ENCODE results near the gene SACM1L.

SACM1L gene

GRCh38 chr3:45794177-45794560 is 105.0 kb downstream of the SACM1L start:
- DNase-seq (ENCODE audit: low read depth, low spot score), result no peak
- in situ Hi-C loops (cut with HindIII; ENCODE audit: low sequenced_read_pairs), result no loop called here
- no peak for TF ChIP-seq CTCF (IDR thresholded peaks at IDR 0.05; ENCODE audit: low read depth, low read length)
- H3K4me3 ChIP-seq (ENCODE audit: low read depth, low read length), result no peak overlapping the region

- no peak overlapping the region for H3K4me3 ChIP-seq (ENCODE audit: low read depth, low read length)
- no peak for DNase-seq (ENCODE audit: low read depth, low spot score)
- TF ChIP-seq CTCF (IDR thresholded peaks at IDR 0.05; ENCODE audit: low read depth, low read length), result no peak
- in situ Hi-C loops (cut with HindIII; ENCODE audit: low sequenced_read_pairs), result no loop called here
These were observed 105.5 kb downstream of the SACM1L start for GRCh38 chr3:45794660-45795059.

Measured in astrocyte of the spinal cord (primary cell).